ENCODE results near the gene CD320.
"Not testable (repeated sequence)": the region's sequence is repeated elsewhere in the genome, so short reads cannot be mapped to it uniquely, and the experiment has no call there.

Gene CD320

DNA sequence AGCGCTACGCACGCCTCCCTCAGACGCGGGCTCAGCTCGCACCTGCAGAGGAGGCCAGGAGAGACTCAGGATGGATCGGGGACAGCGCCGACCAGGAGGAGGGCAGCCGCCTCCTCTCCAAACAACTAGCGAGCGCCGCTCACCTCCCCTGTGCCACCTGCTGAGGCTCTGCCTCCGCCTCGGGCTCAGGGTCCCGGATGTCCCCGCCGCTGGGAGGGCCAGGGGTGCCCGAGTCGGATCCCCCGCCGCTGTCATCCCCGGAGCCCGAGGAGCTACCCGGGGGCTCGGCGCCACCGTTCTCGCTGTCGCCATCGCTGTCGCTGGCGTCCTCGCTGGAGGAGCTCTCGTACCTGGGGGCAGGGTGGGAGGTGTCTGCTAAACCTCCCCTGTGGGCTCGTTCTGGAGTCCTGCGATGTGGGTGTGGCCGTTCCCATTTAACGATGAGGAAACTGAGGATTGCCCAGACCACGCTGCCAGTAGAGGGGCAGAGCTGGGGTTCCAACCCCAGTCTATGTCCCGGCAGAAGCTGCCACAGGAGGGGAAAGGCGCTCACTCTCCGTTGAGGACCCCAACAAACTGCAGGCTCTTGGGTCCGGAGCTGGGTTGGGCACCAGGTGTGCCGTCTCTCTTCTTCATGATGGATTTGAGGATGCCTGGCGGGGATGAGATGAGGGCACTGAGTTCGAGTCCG lies 25.8 kb upstream of the CD320 start:
- DNase-seq (ENCODE audit: low read depth), result no peak

DNA sequence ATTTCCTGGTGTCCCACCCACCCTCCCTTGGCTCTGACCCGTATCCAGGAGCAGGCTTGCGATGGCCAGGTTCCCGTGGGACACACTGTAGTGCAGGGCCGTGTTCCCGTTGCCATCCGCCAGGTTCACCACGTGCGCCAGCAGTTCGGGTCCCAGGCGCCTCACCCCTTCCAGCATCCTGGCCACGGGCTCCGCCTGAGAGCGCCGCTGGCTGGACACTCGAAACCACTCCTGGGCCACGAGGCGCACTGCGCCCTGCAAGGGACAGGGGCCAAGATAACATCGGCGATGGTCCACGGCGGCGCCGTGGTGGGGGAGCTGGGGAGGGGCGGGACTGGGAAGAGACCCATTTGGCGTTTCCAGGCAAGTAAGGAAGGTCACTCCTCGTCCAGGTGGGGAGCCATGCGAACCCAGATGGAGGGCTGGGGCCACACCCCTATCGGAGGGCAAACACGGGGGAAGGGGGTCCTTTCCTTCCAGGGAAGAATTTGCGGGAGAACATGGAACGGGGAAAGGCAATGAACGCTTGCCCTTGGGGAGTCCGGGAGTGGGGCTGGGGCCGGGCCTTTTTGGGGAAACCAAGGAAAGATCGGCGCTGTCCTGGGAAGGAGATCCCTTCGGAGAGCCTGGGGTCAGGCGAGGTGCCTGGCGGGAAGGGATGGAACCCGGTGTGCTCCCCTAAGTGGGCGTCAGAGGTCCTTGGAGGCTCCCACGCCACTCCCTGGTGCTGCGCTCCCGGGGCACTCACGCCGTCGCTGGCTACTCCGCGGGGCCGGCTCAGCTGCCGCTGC lies 25.0 kb upstream of the CD320 start:
- no peak for DNase-seq (ENCODE audit: low read depth)

DNA sequence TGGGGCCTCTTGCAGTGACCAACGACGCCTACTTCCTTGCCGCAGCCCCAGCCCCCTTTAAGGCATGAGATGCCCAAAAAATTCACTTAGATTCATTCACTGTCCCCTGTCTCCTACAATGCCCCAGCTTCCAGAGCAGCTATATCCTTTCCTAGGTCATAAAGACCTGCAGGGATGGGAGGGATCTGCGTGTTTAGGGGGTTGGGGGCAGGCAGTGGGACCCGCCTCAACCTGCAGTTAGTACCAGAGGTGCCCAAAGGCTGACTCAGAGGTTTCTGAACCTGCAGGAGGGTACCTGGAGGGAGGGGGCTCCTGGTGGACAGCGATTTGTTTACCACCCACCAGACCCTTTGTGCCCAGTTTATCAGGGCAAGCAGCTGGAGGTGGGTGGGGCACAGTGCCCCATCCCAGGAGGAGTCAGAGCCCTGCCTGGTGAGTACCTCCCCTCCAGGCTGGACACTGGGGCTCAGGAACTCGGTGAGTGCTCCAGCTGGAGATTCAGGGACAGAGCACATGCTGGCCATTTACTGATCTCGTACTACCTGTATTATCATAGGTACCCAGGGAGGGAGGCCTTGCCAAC lies 23.2 kb upstream of the CD320 start:
- DNase-seq (ENCODE audit: low read depth), result no peak

DNA sequence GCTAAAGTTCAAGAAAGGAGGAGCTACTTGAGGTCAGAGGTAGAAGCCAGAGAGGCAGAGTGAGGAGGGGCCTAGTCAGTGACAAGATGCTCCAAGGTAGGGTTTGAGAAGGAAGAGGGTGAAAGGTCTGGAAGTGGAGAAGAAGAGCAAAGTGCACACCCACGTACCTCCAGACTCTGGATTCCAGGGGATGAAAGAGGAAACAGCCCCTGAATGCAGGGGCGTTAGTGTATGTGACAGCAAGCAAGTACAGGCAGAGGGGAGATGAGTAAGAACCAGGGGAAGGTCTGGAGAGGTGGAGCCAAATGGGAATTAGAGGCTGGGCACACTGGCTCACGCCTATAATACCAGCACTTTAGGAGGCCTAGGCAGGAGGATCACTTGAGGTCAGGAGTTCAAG lies 21.8 kb upstream of the CD320 start:
- DNase-seq (ENCODE audit: low read depth), result no peak

DNA sequence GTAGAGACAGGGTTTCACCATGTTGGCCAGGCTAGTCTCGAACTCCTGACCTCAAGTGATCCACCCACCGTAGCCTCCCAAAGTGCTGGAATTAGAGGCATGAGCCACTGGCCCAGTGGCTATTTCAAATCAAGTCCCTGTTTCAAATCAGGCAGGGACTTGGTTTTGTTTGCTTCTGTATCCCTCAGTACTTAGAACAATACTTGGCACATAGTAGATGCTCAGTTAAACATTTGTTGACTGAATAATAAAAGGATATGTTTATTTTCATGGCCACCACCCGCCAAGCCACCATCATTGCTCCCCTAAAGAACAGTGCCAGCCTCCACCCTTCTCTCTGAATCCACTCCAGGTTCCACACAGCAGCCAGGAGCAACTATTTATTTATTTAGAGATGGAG lies 17.3 kb upstream of the CD320 start:
- no peak for DNase-seq (ENCODE audit: low read depth)

DNA sequence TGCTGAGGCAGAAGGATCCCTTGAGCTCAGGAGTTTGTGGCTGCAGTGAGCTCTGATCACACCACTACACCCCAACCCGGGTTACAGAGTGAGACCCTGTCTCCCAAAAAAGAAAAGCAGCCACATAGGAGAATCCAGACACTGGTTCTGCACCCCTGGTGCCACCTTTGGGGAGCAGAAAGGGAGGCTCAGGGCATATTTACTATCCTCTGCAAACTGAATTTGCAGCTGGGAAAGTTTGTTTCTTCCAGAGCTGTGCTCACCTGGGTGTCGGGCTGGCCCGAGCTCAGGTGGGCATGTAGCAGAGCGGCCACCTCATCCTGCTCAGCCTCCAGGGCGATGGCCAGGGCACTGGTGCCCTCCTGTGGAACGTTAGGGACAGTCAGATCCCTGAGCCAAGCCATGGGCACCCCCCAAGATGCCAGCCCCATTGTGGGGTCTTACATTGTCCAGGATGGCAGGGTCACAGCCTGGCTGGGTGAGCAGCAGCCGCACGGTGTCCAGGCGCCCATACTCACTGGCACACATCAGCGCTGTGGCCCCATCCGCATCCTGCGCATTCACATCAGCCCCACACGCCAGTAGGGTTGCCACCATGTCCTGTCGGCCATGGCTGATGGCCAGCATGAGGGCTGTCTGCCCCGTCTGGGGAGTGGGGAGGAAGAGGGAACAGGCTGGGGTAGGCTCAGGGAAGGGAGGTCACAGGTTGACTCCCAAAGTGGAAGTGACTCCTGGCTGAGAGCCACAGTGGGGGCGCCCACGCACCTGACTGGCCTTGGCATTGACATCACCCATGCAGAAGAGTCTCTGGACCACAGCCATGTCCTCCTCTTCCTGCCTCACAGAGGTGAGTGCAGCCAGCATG lies 16.3 kb upstream of the CD320 start:
- DNase-seq (ENCODE audit: low read depth), result no peak

DNA sequence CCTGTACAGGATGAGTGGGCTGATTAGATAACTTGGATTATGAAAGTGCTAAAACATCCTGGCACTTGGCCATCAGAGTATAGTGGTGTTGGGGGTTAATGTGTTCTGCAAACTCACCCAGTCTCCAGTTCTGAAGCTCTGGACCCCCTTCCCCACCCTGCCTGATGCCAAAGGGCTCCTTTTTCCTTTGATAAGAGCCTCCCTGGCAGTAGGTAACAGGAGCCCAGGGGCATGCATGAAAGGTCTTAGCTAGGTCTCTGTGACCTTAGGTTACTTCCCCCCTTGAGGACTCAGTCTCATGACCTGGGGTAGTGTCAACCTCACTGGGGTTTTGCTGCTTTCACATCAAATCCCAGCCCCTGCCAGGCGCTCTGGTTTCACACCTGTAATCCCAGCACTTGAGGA lies 15.6 kb upstream of the CD320 start:
- no peak for DNase-seq (ENCODE audit: low read depth)

DNA sequence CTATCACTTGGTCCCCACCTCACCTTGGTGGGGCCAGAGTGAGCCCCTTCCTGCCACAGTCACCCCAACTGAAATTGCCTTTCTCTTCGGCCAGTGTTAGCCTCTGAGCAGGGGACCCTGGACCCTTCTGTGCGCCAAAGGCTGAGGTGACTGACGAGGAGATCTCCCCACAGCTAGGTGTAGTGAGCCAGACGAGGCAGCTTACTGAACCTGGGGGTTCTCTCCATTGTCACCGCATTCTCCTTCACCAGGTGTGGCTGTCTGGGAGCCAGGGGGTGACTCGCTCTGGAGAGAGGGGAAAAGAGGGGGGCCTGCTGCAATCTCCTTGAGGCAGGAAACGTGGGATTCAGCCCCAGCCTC lies 14.5 kb upstream of the CD320 start:
- no peak for DNase-seq (ENCODE audit: low read depth)

DNA sequence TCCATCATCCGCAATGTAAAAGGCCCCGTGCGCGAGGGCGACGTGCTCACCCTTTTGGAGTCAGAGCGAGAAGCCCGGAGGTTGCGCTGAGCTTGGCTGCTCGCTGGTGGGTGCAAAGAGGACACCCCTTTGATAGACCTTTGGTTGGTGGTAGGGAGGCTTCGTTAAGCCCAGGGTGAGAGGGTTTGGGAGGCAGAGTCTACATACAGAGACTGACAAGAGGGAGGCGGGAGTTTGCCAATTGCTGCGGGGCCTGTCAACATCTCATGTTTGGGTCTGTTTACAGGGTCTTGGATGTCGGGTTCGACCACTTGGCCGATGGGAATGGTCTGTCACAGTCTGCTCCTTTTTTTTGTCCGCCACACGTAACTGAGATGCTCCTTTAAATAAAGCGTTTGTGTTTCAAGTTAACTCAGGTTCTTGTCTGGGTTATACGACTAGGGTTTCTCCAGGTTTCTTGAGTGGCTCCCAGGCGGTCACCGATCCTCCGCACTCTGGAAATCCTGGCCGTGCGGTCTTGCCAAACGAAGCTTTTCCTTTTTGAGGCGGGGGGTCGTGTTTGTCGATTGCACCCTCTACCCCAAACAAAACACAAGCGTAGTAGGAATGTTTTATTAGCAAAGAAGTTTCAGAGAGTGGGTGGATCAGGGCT lies 14.0 kb upstream of the CD320 start:
- no peak for DNase-seq (ENCODE audit: low read depth)

DNA sequence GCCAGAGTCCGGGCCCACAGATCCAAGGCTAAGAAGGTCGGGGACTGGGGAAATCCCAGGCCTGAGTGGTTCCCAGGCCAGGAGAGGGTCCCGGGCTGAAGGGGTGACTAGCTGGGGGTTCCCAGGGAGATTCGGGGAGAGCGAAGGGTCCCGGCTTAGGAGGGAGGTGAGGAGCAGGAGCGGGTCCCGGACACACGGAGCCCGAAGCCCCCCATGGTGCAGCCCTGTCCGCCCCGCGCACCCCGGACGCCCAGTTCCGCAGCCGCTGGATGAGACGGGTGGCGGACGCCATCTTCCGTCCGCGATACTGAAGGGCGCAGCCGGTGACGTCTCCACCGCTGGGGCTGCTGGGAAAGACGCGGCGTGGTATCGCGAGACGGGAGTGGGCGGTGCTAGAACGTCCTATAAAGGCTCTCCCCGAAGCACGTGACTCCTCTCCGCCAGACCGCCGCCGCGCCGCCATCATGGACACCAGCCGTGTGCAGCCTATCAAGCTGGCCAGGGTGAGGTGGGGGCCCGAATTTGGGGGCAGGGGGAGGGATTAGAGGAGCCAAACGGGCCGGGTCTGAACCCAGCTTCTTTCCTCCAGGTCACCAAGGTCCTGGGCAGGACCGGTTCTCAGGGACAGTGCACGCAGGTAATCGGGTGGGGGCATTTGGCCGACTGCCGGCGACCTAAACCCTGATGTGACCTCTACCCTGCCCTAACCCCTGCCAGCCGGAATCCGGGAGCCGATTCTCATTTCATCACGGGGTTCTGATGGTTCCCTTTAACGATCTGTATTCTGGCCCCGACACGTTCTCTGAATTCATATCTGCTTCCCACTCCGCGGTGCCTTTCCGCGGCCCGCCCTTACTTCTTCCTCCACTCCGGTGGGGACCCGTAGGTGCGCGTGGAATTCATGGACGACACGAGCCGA lies 13.2 kb upstream of the CD320 start, which contains the start of the genes NDUFA7 and RPS28:
Gene NDUFA7 (minus strand): TSS at position 309 of the 919 bp plus-strand sequence. CDS start 17 bp downstream, at position 292.
Gene RPS28 (plus strand): TSS at position 430 of the 919 bp plus-strand sequence. CDS start 35 bp downstream, at position 465.
- peak; percentile 84 for DNase-seq (ENCODE audit: low read depth)

DNA sequence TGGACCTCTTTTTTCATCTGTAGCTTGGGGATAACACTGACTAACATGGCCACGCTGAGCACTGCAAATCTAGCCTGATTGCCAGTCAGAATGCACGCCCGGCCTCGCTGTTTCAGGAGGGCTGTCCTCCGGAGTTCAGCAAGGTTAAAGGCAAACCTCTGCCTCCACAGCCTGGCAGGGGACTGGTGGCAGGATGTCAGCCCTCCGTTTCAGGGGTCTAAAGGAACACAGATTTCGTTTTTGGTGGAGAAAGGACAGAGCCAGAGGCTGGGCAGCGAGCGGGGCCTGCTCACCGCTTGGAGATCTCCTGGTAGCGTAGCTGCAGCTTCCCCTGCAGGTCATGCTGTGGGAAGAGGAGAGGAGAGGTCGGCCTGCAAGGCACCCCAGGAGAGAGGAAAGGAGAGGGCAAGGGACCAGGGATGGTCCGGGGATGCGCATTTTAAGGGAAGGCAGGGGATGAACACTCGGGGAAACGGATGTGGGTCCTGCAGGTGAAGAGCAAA lies 12.5 kb upstream of the CD320 start:
- no peak for DNase-seq (ENCODE audit: low read depth)

DNA sequence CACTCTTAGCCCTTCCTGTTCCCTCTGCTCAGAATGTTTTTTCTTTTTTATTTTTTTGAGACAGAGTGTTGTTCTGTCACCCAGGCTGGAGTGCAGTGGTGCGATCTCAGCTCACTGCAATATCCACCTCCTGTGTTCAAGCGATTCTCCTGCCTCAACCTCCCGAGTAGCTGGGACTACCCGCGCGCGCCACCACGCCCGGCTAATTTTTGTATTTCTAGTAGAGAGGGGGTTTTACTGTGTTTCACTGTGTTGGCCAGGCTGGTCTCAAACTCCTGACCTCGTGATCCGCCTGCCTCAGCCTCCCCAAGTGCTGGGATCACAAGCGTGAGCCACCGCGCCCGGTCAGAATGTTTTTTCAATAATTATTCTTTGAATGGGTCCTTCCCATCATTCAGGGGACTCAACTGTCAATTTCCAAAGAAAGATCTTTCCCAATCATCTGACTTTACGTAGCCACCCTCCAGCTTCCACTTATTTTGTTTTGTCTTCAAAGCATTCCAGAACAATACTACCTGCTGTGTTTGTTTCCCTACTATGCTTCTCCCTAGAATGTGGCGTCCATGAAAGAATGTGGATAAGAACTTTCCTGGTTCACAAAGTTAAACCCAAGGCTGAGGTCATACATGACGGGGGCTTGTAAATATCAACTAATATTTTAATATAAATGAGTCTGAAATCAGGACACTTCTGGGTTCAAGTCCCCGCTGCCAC lies 11.8 kb upstream of the CD320 start:
- DNase-seq (ENCODE audit: low read depth), result no peak

DNA sequence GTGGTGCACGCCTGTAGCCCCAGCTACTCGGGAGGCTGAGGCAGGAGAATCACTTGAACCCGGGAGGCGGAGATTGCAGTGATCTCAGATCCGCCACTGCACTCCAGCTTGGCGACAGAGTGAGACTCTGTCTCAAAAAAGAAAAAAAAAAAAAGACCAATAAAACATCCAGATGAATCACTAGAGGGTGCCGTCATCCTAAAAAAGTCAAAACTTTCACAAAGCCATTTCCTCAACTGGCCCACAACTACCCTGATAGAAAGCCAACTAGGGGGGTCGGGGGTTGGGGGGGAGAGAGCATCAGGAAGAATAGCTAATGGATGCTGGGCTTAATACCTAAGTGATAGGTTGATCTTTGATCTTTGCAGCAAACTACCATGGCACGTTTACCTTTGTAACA lies 10.7 kb upstream of the CD320 start:
- DNase-seq (ENCODE audit: low read depth), result not testable (repeated sequence)

DNA sequence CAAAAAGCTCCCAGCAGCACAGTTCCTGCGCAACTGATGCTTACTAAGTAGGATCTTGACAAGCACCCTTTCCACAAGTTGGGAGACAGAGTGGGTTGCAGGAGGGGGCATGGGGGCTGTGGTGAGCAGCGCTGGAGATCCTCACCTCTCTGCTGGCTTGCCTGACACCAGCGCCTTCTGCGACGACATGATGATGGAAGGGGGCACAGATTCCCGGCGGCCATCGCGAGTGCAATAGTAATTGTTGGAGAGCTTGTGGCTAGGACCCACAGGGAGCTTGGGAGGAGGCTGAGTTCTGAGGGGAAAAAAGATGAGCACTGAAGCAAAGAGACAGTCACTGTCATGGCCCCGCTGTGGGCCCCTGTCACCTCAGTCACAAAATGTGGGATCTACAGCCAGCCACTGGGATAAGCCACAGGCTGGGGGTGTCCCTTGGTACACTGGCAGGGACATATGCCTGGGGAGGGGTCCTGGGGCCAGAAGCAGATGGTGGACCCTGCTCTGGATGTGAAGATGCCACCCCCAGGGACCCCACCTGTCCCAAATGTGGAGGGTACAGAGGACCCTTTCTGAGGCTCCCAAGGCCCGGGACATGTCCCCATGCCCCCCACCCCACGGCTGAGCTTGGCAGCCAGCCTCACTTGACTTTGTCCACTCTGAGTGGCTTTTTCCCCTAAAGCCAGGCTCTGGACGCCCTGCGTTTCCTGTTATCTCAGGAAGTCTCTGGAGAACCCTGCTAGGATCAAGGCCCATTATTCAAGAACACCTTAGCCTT lies 8.4 kb upstream of the CD320 start:
- DNase-seq (ENCODE audit: low read depth), result no peak

DNA sequence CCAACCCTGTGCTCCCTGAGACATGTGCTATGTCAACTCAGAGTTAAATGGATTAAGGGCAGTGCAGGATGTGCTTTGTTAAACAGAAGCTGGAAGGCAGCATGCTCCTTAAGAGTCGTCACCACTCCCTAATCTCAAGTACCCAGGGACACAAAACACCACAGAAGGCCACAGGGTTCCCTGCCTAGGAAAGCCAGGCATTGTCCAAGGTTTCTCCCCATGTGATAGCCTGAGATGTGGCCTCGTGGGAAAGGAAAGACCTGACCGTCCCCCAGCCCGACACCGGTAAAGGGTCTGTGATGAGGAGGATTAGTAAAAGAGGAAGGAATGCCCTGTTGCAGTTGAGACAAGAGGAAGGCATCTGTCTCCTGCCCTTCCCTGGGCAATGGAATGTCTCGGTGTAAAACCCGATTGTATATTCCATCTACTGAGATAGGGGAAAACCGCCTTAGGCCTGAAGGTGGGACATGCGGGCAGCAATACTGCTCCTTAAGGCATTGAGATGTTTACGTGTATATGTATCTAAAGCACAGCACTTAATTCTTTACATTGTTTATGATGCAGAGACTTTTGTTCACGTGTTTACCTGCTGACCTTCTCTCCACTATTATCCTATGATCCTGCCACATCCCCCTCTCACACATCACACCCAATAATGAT lies 7.0 kb upstream of the CD320 start:
- not testable (repeated sequence) for DNase-seq (ENCODE audit: low read depth)

DNA sequence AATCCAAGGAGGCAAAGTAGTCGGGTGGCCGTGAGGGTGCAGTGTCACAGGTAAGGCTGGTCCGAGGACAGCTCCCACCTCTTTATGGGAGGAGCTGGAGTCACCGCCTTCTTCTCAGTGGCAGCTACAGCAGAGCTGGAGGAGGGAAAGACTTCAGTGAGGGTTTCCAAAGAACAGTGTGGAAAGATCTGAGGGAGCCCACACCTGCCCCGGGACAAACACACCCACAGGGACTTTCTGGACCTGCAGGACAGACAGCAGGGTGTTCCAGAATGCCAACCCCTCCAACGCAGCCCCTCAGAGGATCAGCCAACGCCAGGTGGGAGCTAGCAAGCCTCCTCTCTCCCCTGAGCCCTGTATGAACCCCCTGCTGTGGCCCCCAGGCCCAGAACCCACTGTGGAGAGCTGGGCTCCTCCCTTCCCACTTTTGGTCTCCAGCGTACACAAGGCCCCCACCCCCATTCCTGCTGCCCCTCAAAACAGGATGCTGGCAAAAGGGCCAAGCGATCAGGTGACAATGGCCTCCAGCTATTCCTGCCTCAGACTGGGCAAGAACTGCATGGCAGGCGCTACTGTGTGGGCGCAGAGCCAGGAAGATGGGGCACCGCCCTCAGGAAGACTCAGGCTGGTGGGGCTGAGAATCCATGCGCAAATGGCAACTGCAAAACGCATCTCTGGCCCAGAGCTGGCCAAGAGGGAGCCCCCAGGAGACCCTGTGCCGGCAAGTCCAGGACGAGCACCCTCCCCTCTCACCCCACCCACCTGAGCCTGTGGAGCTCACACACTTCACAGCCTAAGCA lies 3.5 kb upstream of the CD320 start:
- no peak for DNase-seq (ENCODE audit: low read depth)

DNA sequence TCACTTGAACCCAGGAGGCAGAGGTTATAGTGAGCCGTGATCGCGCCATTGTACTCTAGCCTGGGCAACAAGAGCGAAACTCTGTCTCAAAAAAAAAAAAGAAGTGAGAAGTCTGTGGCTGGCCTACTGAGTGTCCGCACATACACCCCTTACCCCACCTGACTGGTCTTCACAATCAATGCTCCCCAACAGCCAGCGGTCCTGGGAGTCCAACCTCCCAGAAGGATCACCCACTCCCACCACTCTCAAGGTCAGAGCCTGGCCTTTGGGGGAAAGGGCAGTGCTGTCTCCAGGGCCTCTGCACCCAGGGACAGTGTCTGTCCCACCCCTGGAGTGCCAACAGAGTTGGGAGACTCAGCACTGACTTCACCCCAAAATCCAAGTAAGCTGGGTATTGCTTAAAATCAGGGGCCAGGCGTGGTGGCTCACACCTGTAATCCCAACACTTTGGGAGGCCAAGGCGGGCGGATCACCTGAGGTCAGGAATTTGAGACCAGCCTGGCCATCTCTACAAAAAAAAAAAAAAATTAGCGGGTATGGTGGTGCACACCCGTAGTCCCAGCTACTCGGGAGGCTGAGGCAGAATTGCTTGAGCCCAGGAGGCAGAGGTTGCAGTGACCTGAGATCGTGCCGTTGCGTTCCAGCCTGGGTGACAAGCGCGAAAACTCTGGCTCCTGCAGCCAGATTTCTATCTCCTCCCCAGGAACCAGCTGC lies 2.3 kb upstream of the CD320 start:
- DNase-seq (ENCODE audit: low read depth), result no peak

Measured in HS-27A (cell line).